ENCODE results near the gene LHFPL5.

DNA sequence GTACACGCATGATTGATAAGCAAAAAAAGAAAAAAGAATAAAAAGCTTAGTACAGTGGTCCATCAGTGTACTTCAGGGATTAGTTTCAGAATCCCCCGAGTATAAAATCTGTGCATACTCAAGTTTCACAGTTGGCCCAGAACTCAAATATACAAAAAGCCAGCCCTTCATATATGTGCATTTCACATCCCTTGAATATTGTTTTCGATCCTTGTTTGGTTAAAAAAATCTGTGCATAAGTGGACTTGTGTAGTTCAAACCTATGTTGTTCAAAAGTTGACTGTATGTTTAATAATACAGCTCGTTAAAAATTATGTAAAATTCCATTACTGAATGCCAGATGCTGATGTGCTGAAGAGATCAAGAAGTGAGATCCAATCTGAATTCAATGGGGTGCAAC, 54.2 kb downstream of the LHFPL5 start:
- TF ChIP-seq, protein P1, sequence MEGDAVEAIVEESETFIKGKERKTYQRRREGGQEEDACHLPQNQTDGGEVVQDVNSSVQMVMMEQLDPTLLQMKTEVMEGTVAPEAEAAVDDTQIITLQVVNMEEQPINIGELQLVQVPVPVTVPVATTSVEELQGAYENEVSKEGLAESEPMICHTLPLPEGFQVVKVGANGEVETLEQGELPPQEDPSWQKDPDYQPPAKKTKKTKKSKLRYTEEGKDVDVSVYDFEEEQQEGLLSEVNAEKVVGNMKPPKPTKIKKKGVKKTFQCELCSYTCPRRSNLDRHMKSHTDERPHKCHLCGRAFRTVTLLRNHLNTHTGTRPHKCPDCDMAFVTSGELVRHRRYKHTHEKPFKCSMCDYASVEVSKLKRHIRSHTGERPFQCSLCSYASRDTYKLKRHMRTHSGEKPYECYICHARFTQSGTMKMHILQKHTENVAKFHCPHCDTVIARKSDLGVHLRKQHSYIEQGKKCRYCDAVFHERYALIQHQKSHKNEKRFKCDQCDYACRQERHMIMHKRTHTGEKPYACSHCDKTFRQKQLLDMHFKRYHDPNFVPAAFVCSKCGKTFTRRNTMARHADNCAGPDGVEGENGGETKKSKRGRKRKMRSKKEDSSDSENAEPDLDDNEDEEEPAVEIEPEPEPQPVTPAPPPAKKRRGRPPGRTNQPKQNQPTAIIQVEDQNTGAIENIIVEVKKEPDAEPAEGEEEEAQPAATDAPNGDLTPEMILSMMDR (optimal IDR thresholded peaks at IDR 0.05 in 1 of 3, IDR thresholded peaks at IDR 0.05 in 1 of 3, conservative IDR thresholded peaks at IDR 0.05 in 1 of 3; ENCODE audit: extremely low read depth in 1 of 3, insufficient read depth in 2 of 3, low read length in 3 of 3): no peak
- TF ChIP-seq EZH2 (IDR thresholded peaks at IDR 0.05; ENCODE audit: low read length): no peak

All from keratinocyte (primary cell).